NCI-H2196 treated with DMSO at 0.1 percent for 48 hours (cell line): Measurements from ENCODE around the gene NTNG1.
A peak's percentile ranks its signal among the peaks of the same experiment; 100 is the strongest.
"Not testable (repeated sequence)": the region's sequence is repeated elsewhere in the genome, so short reads cannot be mapped to it uniquely, and the experiment has no call there.

Experiments used
- DNase-seq: peaks from one replicate; lab custom pipeline; 2025; ENCODE audit not compliant: unreplicated experiment; lab: John Stamatoyannopoulos, UW

Gene NTNG1

GRCh38 chr1:107195476-107195875 is 54.6 kb downstream of the NTNG1 start:
- no peak for DNase-seq

DNA sequence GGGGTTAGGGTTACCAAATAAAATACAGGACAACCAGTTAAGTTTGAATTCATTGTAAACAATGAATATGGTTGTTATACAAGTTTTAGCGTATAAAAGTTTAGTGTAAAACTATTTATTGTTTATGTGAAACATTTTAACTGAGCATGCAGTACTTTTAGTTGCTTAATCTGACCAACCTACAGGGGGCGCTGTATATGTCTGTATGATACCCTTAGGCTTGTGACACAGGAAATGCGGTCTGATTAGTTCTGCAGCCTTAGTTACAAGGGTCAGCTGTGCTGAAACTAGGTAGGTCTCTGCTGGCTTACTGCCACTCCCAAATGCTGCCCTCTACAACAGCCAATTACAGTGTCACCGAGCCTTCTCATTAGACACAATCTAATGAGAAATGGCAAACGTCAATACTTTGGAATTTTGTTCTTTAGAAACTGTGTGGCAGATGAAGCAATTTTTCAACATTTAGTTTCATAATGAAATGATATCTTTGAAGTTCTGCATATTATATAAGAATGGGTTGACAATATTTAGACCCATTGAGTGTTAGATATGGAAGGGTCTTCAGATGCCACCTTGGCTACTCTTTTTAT is 56.2 kb downstream of the NTNG1 start:
- no peak for DNase-seq

DNA sequence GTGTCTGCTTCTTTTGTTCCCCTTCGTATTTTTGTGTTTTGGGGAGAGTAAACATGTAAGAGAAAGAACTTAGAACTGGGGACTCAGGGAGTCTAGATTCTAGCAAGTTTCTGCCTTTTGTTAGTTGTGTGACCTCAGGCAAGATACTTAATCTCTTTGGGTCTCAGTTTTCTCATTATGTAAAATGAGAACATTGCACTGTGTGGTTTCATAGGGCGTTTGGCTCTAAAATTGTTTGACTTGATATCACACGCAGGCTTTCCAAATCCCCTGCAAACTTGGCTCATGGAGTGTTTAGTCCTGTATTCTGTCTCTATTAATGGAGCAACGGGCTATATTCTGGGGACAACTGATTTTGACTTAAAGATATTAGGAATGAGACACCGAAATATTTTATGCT is 57.7 kb downstream of the NTNG1 start:
- DNase-seq = peak; percentile 4

GRCh38 chr1:107200631-107201030 is 59.8 kb downstream of the NTNG1 start:
- no peak for DNase-seq

GRCh38 chr1:107202007-107202406 is 61.2 kb downstream of the NTNG1 start:
- DNase-seq = no peak

DNA sequence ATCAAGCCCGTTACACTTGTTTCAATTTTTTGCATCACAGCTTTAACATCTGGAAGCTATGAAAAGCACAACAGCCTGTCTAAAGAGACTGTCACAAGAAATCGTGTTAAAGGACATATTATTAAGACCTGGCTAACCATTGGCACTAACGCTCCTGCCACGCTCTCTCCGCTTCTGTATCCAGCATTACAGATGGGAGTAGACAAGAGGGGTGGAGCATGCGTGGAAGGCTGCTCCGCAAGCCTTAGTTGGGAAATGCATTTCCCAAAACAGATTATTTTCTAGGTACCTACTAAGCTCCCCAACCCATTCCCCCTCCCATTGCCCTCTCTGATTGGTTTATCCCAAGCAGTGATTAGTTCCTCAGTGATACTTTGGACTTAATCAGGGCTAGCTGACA is 72.4 kb downstream of the NTNG1 start:
- DNase-seq = no peak

DNA sequence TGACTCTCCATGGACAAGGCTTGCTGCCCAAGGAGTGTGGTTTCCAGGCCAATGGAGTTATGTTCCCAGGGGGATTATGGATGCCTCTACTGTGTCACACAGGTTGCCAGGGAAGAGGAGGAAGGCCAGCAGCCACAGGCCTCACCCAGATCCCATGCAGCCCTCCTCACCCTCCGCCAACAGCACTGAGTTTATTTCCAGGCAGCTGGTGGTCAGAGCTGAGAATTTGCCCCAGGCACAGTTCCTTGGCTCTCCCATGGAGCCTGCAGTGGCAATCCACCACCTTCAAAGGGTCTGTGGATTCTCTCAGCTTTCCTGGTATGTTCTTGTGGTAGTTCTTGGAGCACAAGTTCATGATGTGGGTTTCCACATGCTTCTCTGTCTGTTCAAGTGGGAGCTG is 79.2 kb downstream of the NTNG1 start:
- no peak for DNase-seq

- no peak for DNase-seq
These were observed 84.9 kb downstream of the NTNG1 start for GRCh38 chr1:107225706-107226105.

DNA sequence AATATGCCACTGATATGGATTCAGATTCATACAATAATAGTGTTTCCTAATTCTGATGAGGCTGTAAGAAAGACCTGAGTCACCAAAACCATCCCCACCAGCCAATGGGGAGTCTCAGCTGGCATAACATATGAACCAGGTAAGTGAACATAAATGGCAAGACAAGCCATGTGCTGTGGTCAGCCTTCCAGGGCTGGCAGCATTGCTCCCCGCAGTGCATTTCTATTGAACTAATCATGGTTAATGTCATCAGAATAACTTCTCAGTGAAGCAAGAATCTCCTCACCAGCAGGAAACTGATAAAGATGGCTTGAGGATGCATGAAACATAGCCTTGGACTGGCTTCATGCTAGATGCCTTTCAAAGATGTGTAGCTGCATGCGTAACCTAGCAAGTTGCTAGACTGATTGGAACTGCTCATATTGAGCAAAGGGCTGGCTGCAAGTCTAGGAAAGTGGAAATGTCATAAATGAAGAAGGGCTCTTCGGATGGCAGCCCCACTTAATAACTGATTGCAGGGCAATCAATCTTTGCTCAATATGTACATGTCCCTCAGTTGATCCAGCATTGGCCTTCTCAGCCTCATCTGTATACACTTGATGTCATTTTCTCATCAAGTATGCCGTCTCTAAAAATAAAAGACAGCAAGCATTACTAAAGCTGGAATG is 88.0 kb downstream of the NTNG1 start:
- no peak for DNase-seq

GRCh38 chr1:107229711-107230110 is 88.9 kb downstream of the NTNG1 start:
- no peak for DNase-seq

GRCh38 chr1:107230121-107230520 is 89.3 kb downstream of the NTNG1 start:
- no peak for DNase-seq

DNA sequence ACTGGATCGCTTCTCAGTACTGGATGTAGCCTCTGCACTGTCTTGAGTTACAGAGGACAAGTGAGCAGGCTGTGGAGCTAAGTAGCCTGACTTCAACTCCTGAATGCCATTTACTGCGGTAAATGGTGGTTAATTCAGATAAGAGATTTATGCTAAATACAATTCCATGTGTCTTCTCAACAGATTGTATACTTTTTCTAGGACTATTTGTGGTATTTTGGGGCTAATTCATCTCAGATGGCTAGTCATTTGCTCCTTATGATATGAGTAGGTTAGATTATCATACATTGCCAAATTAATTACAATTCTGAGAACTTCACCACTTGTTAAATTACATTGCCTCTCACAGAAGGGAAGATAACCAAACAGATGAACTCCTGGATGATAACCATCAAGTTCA is 90.5 kb downstream of the NTNG1 start:
- no peak for DNase-seq

GRCh38 chr1:107232426-107232825 is 91.6 kb downstream of the NTNG1 start:
- DNase-seq = no peak

- DNase-seq = not testable (repeated sequence)
These were observed 95.9 kb downstream of the NTNG1 start for GRCh38 chr1:107236760-107237159.

DNA sequence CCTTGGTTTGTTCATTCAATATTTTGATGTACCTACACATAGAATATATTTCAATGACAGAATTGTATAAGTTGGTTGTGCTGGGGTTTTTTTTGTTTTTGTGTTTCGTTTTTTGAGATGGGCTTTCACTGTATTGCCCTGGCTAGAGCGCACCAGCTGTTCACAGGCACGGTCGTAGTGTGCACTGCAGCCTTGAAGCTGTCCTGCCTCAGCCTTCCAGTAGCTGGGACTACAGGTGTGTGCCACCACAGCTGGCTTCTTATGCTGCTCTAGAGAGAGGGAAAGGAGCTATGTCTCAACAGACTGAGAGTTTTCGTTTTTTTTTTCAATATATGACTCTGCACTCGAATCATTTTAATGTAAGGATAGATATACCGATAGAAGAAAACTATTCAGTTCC is 102.6 kb downstream of the NTNG1 start:
- DNase-seq = no peak

DNA sequence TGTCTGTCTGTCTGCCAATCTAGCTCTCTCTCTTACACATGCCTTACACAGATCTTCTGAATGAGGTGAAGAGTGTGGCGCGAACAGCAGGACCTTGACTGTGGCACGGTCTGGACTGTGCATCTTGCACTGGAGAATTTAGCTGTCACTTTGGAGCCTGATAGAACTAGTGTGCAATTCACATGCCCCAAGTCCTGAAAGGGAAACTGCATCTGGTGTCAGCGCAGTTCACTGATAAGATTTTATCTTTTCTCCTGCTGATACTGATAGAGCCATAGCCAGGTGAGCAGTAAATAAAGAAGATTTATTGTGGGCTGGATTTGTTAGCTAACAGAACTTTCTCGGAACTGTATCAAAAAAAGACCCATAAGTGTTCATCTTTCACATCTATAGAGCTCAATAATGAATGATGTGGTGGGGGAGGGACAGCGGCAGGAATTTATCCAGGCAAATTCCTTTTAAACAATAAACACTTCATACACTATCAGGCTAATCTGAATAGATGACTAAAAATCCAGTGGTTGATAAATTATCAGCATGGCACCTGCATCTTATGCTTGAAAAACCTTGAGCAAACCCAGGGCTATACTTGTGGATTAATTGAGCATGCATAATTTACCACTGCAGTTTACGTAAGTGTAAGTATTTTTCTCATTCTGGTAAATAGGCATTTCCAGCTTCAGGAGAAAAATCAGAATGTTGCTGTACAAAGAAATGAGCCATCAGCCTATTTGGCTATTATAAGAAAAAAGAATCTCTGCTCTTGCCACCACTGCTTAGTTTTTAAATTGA is 104.1 kb downstream of the NTNG1 start:
- no peak for DNase-seq

GRCh38 chr1:107246775-107247345 is 106.0 kb downstream of the NTNG1 start:
- DNase-seq = no peak

GRCh38 chr1:107247679-107248078 is 106.8 kb downstream of the NTNG1 start:
- DNase-seq = no peak

GRCh38 chr1:107250169-107250568 is 109.3 kb downstream of the NTNG1 start:
- peak; percentile 73 for DNase-seq

- DNase-seq = no peak
These were observed 110.2 kb downstream of the NTNG1 start for GRCh38 chr1:107251083-107251482.

DNA sequence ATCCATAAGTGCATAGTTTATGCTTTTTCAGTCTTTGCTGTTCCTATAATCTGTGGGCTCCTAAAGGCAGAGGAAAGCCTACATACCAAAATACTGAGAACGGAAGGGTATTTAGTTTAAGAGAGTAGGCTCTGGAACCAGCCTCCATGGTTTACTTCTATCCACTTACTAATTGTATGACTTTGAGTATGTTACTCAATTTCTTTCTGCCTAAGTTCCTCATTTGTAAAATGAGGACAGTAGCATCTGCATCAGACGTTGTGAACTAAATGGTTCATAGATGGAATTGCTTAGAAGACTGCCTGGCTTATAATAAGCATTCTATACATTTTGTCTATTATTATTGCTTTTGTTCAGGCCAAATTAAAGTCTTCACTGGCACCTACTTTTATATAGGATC is 111.0 kb downstream of the NTNG1 start:
- DNase-seq = no peak

- DNase-seq = no peak
These were observed 111.4 kb downstream of the NTNG1 start for GRCh38 chr1:107252271-107252670.
